ENCODE data around the gene UNC93B1.
"Not testable (repeated sequence)": the region's sequence is repeated elsewhere in the genome, so short reads cannot be mapped to it uniquely, and the experiment has no call there.

Gene UNC93B1

DNA sequence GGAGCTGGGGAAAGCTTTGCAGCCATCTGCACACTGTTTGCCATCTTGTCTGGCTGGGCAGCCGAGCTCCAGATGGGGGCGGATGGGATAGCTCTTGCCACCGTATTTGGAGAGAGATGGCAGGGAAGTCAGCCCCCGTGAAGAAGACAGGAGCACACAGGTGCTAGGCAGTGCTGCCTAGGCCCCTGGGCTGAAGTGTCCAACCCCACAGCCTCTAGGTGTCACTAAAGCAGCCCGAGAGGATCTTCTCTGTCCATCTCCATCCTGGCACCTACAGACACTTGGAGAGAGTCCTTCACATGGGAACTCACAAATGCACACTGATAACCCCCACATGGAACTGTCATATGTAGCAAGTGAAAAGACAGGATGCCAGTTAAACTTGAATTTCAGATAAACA is 60.5 kb downstream of the UNC93B1 start:
- H3K9ac ChIP-seq (ENCODE audit: low read length); H3K27me3 ChIP-seq (ENCODE audit: control insufficient read depth, insufficient read depth, low read length); H3K4me3 ChIP-seq (ENCODE audit: low read length); H3K36me3 ChIP-seq (ENCODE audit: control insufficient read depth, insufficient read depth, low read length); H3K4me1 ChIP-seq (ENCODE audit: control insufficient read depth, insufficient read depth, low read length); H3K27ac ChIP-seq (ENCODE audit: low read depth, low read length): not testable (repeated sequence)
